ENCODE measurements around the gene S100P. TPM values are rescaled to one million over a fixed set of nuclear protein-coding genes. Genes with fewer than 3 reads are reported as not detected.

Gene S100P
- total and polyA plus RNA-seq, 8 donors, result 2.3 to 85.0 (median 4.8) TPM

DNA sequence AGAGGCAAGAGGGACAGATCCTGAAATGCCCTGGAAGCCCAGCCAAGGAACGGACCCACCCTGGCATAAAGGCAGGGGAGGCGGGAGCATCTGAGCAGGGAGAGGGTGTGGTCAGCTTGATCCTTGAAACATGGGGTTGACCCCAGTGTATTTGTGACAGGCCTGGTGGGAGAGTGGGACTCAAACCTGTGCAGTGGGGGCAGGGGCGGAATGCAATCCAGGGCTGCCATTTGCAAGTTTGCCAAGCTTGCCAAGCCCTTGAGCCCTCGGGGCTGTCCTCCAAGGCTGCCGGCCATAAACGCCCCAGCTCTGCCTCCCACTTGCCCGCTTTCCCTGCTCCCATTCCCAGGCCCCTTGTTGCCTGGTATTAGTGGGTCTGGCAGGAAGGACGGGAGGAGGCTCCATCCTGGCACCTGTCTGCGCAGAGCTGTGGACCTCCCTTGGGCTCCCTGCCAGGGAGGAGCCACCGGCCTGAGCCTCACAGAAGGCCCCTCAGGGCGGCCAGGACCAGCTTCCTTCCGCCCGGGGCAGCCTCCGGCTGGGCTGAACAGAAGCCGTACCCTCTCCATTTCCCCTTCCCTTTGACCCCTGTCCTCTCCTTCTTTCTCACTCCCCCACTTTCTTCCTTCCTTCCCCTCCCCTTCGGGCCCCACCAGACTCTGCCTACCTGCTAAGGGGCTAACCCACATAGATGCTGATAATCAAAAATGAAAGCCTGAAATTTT lies 661 bp downstream of the S100P start:
- Histone ChIP-seq H3K36me3 (no peaks in the 10 kb centered on the region), H3K27me3 (no peaks in the 10 kb centered on the region), H3K9me3 (no peaks in the 10 kb centered on the region), H3K27ac (peak overlapping the region in 1 of 2 donors; percentile 87), H3K4me1 (peaks cover 7 to 74% of the 10 kb centered on the region in 2 donors), H3K4me3 (peak overlapping the region in 1 of 2 donors; percentile 43)
- intact Hi-C loops (cut with DNase I), result no loop called here
- TF ChIP-seq, protein P1, sequence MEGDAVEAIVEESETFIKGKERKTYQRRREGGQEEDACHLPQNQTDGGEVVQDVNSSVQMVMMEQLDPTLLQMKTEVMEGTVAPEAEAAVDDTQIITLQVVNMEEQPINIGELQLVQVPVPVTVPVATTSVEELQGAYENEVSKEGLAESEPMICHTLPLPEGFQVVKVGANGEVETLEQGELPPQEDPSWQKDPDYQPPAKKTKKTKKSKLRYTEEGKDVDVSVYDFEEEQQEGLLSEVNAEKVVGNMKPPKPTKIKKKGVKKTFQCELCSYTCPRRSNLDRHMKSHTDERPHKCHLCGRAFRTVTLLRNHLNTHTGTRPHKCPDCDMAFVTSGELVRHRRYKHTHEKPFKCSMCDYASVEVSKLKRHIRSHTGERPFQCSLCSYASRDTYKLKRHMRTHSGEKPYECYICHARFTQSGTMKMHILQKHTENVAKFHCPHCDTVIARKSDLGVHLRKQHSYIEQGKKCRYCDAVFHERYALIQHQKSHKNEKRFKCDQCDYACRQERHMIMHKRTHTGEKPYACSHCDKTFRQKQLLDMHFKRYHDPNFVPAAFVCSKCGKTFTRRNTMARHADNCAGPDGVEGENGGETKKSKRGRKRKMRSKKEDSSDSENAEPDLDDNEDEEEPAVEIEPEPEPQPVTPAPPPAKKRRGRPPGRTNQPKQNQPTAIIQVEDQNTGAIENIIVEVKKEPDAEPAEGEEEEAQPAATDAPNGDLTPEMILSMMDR (IDR thresholded peaks at IDR 0.05), result no peak
- ATAC-seq, result no peak
- peak in 1 of 4 donors; percentile 88 for DNase-seq

DNA sequence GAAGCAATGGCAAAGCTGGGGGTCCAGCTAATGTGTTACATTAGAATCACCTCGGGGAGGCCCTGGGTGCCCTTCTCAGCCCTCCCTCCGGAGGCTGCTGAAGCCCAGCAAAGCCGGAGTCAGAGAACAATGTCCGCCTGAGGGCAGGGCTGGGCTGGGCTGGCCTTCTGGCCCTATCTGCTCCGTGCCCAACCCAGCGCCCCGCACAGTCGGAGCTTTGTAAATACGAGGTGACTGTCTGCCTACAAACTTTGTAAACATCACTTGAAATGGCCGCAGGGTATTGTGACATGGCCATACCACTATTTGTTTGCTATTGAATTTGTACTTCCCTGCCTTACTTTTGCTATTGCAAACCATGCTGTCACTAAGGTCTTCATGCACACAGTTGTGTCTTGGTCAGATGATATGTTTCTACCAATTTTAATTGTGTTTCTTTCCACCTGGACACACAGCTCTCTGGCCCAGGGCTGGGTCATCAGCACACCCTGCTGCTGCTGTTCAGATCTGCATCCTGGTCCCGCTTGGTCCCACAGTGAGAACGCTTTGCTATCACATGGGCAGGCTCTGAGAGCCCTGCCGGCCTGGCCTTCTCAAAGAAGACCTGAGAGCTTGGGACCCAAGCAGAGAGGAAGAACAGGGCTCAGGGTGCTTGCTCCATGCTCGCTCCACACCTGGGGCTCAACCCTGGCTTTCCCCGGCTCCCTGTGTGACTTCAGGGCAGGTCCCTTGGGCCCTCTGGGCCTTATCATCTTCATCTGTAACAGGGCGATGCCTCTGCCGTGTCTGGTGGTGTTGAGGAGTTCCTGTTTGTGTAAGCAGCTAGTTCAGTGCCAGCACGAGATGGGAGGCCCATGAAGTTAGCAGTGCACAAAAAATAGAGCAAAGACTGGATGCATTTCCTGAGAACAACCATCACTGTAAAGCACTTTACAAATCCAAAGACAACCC lies 2.3 kb downstream of the S100P start:
- peak overlapping the region; percentile 39 to 87 for H3K27ac ChIP-seq
- peak overlapping the region in 1 of 2 donors; percentile 43 for H3K4me3 ChIP-seq
- intact Hi-C loops (cut with DNase I), result no loop called here

DNA sequence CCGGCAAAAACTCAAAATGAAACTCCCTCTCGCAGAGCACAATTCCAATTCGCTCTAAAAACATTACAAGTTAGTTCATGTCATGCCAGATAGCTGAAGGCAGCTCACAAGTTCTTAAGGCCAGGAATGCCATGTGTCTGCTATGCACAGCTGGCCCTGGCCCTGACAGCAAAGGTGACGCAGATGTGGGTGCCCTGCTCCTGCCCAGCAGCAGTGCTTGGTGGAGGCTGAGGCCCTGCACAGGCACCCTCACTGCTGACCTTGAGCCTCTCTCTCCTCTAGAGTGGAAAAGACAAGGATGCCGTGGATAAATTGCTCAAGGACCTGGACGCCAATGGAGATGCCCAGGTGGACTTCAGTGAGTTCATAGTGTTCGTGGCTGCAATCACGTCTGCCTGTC lies 2.9 kb downstream of the S100P start:
- TF ChIP-seq, protein P1 (IDR thresholded peaks at IDR 0.05), result no peak
- Histone ChIP-seq H3K9me3 (no peaks in the 10 kb centered on the region), H3K4me1 (peaks cover 6 to 51% of the 10 kb centered on the region in 2 donors)

More for the DNA sequence above, 2.3 kb downstream of the S100P start:
- no peaks in the 10 kb centered on the region for H3K9me3 ChIP-seq
- ATAC-seq (peak; percentile 60), DNase-seq (peak in 1 of 4 donors; percentile 87)
- H3K4me1 ChIP-seq, result peaks cover 6 to 58% of the 10 kb centered on the region in 2 donors
- TF ChIP-seq, protein P1 (IDR thresholded peaks at IDR 0.05), result no peak
- H3K27me3 ChIP-seq, result no peaks in the 10 kb centered on the region
- no peaks in the 10 kb centered on the region for H3K36me3 ChIP-seq

DNA sequence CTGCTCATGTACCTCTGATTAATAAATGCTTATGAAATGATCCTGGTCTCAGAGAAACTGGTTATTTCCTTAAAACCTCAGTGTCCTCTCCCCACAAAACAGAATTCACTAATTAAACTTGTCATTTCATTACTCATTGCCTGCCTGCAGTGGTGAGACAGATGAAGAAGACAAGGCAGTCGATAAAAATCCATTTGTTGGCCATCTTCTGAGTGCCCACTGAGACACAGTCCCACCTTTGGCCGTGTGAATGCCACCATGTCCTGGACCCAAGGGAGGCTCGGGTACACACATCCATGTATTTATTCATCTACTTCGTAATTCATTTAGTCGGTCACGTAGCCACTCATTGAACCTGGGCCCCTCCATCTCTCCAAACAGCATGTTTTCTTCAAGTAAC lies 3.5 kb downstream of the S100P start:
- intact Hi-C loops (cut with DNase I), result no loop called here
- Histone ChIP-seq H3K9me3 (no peaks in the 10 kb centered on the region), H3K36me3 (no peaks in the 10 kb centered on the region), H3K4me1 (peaks cover 6 to 48% of the 10 kb centered on the region in 2 donors), H3K4me3 (no peak overlapping the region), H3K27ac (peak overlapping the region in 1 of 2 donors; percentile 87), H3K27me3 (no peaks in the 10 kb centered on the region)
- TF ChIP-seq, protein P1 (IDR thresholded peaks at IDR 0.05), result no peak
- ATAC-seq (no peak), DNase-seq (no peak)

More for the DNA sequence above, 2.9 kb downstream of the S100P start:
- ATAC-seq (no peak), DNase-seq (no peak)
- Histone ChIP-seq H3K4me3 (no peak overlapping the region), H3K36me3 (no peaks in the 10 kb centered on the region), H3K27ac (peak overlapping the region in 1 of 2 donors; percentile 87), H3K27me3 (no peaks in the 10 kb centered on the region)
- intact Hi-C loops (cut with DNase I), result no loop called here

DNA sequence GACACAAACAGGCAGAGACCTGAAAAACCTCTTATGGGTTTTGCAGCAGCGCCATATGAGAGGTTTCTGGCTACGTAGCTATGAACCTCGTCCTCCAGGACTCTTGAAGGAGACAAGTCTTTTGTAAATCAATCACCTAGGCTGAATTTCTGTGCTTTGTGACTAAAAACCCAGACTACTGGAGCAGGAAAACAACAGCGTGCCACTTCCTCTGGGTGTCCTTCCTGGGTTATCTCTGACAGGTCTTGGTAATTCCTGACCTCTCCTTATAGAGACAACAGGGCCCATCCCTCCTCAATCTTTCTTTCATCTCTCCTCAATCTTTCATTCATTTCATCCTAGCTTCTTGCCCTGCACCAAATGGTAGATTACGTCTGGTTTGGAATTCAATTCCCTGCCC lies 5.7 kb downstream of the S100P start:
- Histone ChIP-seq H3K27ac (no peak overlapping the region), H3K9me3 (no peaks in the 10 kb centered on the region), H3K27me3 (no peaks in the 10 kb centered on the region), H3K4me1 (peaks cover 6 to 34% of the 10 kb centered on the region in 2 donors), H3K36me3 (peaks cover 0 to 9% of the 10 kb centered on the region in 2 donors), H3K4me3 (no peak overlapping the region)
- intact Hi-C loops (cut with DNase I), result no loop called here
- TF ChIP-seq, protein P1 (IDR thresholded peaks at IDR 0.05), result no peak
- ATAC-seq (no peak), DNase-seq (no peak)

All from left lung (tissue), 10 donors.